Small intestine (tissue), 7 donors: Measurements from ENCODE around the gene UQCR10. TPM values are rescaled to one million over a fixed set of nuclear protein-coding genes. Genes with fewer than 3 reads are reported as not detected.

Experiments used
- DNase-seq, 2 donors: peaks; one replicate each; pipeline versions ENCODE4 v3.0.0 to v3.0.0-alpha.2; 2013
- FAIRE-seq: peaks from 2 replicates; lab custom pipeline; 2012; peaks lifted over from hg19 to GRCh38; lab: Jason Lieb, UNC
- H3K27ac ChIP-seq, 3 donors: one replicate each; pipeline ENCODE4 v1.5.1; 2013; ENCODE audit warnings: low read length in 2 of 3, mild to moderate bottlenecking in 2 of 3, control low read depth in 1 of 3, inconsistent platforms in 1 of 3, low read depth in 1 of 3, moderate library complexity in 1 of 3
- H3K27me3 ChIP-seq, 3 donors: one replicate each; pipeline ENCODE4 v1.6.1; 2013; ENCODE audit warnings: low read length in 3 of 3, inconsistent platforms in 1 of 3; ENCODE audit not compliant: control insufficient read depth in 3 of 3, insufficient read depth in 3 of 3
- H3K36me3 ChIP-seq, 3 donors: one replicate each; pipeline ENCODE4 v1.6.1; 2013; ENCODE audit warnings: low read length in 3 of 3, inconsistent platforms in 1 of 3, low read depth in 1 of 3, mild to moderate bottlenecking in 1 of 3, moderate library complexity in 1 of 3; ENCODE audit not compliant: control insufficient read depth in 3 of 3, insufficient read depth in 2 of 3
- H3K4me1 ChIP-seq, 3 donors: one replicate each; pipeline ENCODE4 v1.6.1; 2013; ENCODE audit warnings: low read length in 2 of 3, inconsistent platforms in 1 of 3, low read depth in 1 of 3, mild to moderate bottlenecking in 1 of 3, moderate library complexity in 1 of 3; ENCODE audit not compliant: control insufficient read depth in 3 of 3, insufficient read depth in 2 of 3
- H3K4me3 ChIP-seq, 3 donors: one replicate each; pipeline ENCODE4 v1.5.1; 2013; ENCODE audit warnings: low read length in 3 of 3, control low read depth in 1 of 3, inconsistent platforms in 1 of 3, low read depth in 1 of 3, mild to moderate bottlenecking in 1 of 3, moderate library complexity in 1 of 3
- H3K9me3 ChIP-seq, 2 donors: one replicate each; pipeline ENCODE4 v1.6.1; 2013; ENCODE audit warnings: low read depth in 1 of 2, low read length in 1 of 2; ENCODE audit not compliant: control insufficient read depth in 2 of 2, insufficient read depth in 1 of 2
- WGBS, 3 donors: extraction: QIAGEN DNeasy Blood & Tissue Kit; methylation state at CpG; one replicate each; pipeline ENCODE4 v1.1.7; 2013; 5-methylcytosine and 5-hydroxymethylcytosine counted together
- polyA plus RNA-seq, 4 donors: library from polyadenylated mRNA; stranded (reverse) in 3 of 4; unstranded in 1 of 4; fragments of 200-250 nt in 3 of 4; fragments of 120-200 nt in 1 of 4; gene quantifications; one replicate each; pipeline versions ENCODE4 v1.2.1 to v1.2.3, GENCODE V29; 2013
- donor health status: healthy with polysubstance abuse.
- donor health status: control.
- donor health status: control.
- donor health status: Bipolar disorder and iron deficiency.
- donor health status: healthy.

Gene UQCR10
- polyA plus RNA-seq, 4 donors, result 111 to 564 (median 343) TPM

DNA sequence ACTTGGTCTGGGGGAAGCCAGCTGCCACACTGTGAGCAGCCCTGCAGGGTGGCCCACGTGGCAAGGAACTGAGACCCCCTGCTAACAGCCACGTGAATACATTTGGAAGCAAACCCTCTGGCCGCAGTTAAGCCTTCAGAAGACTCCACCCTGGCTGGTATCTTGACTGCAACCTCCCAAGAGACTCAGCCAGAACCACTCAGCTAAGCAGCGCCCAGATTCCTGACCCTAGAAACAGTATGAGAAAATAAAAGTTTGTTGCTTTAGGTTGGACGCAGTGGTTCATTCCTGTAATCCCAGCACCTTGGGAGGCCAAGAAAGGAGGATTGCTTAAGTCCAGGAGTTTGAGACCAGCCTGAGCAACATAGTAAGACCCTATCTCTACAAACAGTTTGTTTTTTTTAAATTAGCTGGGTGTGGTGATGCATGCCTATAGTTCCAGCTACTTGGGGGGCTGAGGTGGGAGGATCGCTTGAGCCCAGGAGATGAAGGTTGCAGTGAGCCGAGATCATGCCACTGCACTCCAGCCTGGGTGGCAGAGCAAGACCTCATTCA, 9.0 kb upstream of the UQCR10 start:
- WGBS, 3 donors, result 82 to 93% (median 92%) methylated on average over 7 of the region's 7 CpGs
- no peak overlapping the region for H3K27ac ChIP-seq
- H3K4me1 ChIP-seq, result no peaks in the 10 kb centered on the region
- no peak overlapping the region for H3K4me3 ChIP-seq
- no peak for DNase-seq
- no peaks in the 10 kb centered on the region for H3K9me3 ChIP-seq
- FAIRE-seq, result no peak
- H3K27me3 ChIP-seq, result no peaks in the 10 kb centered on the region
- peaks cover 0 to 22% (median 0%) of the 10 kb centered on the region in 3 donors for H3K36me3 ChIP-seq

DNA sequence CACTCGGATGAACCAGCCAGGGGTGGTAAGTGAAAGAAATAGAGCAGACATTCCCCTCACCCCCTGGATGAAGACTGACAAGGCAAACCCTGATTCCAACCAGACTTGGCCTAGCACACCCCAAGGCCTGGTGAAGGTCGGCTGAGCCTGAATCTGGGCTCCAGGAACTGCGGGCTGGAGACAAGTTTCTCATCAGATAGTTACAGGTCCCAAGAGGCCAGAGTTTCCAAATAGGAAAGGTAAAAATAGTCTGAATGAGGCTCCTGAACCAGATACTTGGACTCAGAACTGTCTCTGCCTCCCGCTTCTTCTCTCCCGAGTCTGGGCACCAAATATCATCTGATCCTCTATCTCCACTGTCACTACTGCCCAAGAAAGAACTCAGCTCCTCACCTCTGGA, 8.2 kb upstream of the UQCR10 start:
- no peaks in the 10 kb centered on the region for H3K9me3 ChIP-seq
- 81 to 84% (median 81%) methylated on average over 4 to 5 of the region's 5 CpGs for WGBS, 3 donors
- H3K36me3 ChIP-seq, result peaks cover 0 to 17% (median 0%) of the 10 kb centered on the region in 3 donors
- no peaks in the 10 kb centered on the region for H3K27me3 ChIP-seq
- no peak overlapping the region for H3K4me3 ChIP-seq
- no peak for FAIRE-seq
- no peaks in the 10 kb centered on the region for H3K4me1 ChIP-seq
- DNase-seq, result no peak
- no peak overlapping the region for H3K27ac ChIP-seq

DNA sequence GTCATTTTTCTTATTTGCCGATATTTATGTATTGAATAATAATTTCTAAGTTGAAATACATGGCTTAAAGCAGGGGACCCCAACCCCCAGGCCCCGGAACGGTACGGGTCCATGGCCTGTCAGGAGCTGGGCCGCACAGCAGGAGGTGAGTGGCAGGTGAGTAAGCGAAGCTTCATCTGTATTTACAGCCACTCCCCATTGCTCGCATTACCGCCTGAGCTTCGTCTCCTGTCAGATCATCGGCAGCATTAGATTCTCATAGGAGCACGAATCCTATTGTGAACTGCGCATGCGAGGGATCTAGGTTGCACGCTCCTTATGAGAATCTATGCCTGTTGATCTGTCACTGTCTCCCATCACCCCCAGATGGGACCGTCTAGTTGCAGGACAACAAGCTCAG, 4.9 kb upstream of the UQCR10 start:
- H3K36me3 ChIP-seq, result peaks cover 0 to 9% (median 0%) of the 10 kb centered on the region in 3 donors
- 80 to 92% (median 90%) methylated on average over 15 of the region's 15 CpGs for WGBS, 3 donors
- H3K27ac ChIP-seq, result no peak overlapping the region
- H3K27me3 ChIP-seq, result no peaks in the 10 kb centered on the region
- no peak overlapping the region for H3K4me3 ChIP-seq
- peaks cover 0 to 6% (median 5%) of the 10 kb centered on the region in 3 donors for H3K4me1 ChIP-seq
- no peak for FAIRE-seq
- H3K9me3 ChIP-seq, result no peaks in the 10 kb centered on the region
- DNase-seq, result no peak

DNA sequence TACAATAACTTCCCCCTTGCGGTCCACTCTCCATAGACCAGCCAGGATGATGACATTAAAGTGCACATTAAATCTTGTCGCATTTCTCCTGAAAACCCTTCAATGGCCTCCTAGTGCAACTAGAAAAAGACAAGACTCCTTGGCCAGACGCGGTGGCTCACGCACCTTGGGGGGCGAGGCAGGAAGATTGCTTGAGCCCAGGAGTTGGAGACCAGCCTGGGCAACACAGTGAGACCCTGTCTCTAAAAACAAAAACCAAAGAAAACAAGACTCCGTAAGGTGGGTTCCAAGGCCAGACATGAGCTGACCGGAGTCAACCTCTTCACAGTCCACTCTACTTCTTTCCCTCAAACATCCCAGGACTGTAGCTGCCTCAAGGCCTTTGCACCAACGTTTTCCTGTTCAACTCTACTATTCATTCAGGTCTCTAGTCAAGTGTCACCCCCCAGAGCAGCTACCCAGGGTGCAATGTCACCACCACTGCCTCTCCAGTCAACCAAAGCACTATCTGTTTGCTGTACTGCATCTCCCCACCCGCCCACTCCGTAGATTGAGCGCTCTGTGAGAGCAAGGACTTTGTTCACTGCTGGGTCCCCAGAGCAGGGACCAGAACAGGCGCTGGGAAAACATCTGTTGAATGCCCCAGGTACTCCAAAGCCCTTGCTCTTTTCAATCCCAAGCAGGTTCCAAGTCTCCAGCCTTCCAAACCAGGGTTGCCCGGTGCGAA, 1.1 kb upstream of the UQCR10 start:
- Histone ChIP-seq H3K4me1 (peaks cover 0 to 12% (median 5%) of the 10 kb centered on the region in 3 donors), H3K27me3 (no peaks in the 10 kb centered on the region), H3K4me3 (peak overlapping the region; percentile 56 to 86 (median 66)), H3K36me3 (peaks cover 3 to 19% (median 11%) of the 10 kb centered on the region in 3 donors), H3K9me3 (no peaks in the 10 kb centered on the region), H3K27ac (peak overlapping the region; percentile 89 to 91 (median 90))
- WGBS, 3 donors, result 52 to 55% (median 52%) methylated on average over 15 of the region's 15 CpGs
- FAIRE-seq, result no peak
- DNase-seq, result peak in 1 of 2 donors; percentile 74

DNA sequence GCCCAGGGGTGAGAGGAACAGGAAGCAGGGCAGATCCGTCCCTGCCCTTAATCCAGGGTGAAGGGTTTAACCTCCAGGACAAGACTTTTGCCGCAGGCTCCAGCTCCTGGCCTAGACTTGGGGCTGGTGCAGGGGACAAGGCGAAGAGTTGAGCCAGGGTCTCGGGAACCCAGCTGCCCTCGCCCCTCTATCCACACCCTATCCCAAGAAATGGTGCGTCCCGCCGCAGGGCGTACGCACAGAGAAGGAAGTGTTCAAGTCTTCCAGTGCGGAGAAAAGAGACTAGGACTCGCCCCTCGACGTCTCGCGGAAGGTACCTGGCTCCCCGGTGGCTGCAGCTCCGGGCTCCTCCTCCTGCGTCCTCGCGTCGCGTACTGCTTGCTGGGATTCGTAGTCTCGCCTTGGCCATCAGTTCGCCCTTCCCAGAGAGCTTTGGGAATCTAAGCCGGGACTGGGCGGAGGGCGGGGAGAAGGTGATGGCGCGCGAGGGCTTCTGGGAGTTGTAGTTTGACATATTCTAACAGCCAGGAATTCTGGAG, 468 bp upstream of the UQCR10 start, which contains the start of gene ZMAT5:
Gene ZMAT5, minus strand, starts transcription at position 376 of the 539 bp plus-strand sequence. CDS start 18,463 bp downstream, outside the sequence.
- H3K4me1 ChIP-seq, result peaks cover 0 to 12% (median 5%) of the 10 kb centered on the region in 3 donors
- H3K27me3 ChIP-seq, result no peaks in the 10 kb centered on the region
- H3K9me3 ChIP-seq, result no peaks in the 10 kb centered on the region
- H3K36me3 ChIP-seq, result peaks cover 3 to 24% (median 11%) of the 10 kb centered on the region in 3 donors
- FAIRE-seq (peak; percentile 23), DNase-seq (peak; percentile 97 to 99)
- peak within 1 kb of the TSS; percentile 56 to 86 (median 69) for H3K4me3 ChIP-seq
- 0 to 1% (median 0%) methylated on average over 32 of the region's 32 CpGs for WGBS, 3 donors
- H3K27ac ChIP-seq, result peak within 1 kb of the TSS; percentile 89 to 91 (median 90)

DNA sequence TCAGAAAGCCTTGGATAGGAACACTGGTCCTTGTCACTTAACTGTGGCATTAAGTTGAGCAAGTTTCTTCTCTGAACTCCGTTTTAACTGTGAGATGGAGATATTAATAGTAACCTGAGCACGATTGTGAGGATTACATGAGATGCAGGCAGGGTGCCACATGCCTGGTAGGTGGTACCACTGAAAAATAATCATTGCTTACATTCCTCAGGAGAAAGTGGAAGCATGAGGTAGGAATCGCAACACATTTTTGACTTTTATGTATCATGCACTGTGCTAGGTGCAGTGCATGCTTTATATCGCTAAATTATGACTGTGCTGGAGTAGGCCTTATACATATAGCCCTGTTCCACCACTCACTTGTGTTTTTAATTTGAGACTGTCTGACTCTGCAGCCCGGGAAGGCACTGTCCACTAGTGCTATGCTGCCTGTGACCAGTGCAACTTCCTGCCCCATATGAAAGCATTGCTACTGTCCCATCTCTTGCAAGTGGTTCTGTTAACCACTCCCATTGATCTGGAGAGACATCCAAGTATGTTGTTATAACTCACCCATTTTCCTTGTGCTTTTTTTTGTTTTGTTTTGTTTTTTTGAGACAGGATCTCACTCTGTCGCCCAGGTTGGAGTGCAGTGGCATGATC, 1.0 kb downstream of the UQCR10 start:
- Histone ChIP-seq H3K9me3 (no peaks in the 10 kb centered on the region), H3K36me3 (peaks cover 3 to 24% (median 11%) of the 10 kb centered on the region in 3 donors), H3K27me3 (no peaks in the 10 kb centered on the region), H3K4me3 (peak overlapping the region; percentile 56 to 86 (median 69)), H3K27ac (peak overlapping the region in 1 of 3 donors; percentile 81), H3K4me1 (peaks cover 0 to 12% (median 5%) of the 10 kb centered on the region in 3 donors)
- FAIRE-seq (no peak), DNase-seq (no peak)
- 15 to 36% (median 32%) methylated on average over 6 of the region's 6 CpGs for WGBS, 3 donors

DNA sequence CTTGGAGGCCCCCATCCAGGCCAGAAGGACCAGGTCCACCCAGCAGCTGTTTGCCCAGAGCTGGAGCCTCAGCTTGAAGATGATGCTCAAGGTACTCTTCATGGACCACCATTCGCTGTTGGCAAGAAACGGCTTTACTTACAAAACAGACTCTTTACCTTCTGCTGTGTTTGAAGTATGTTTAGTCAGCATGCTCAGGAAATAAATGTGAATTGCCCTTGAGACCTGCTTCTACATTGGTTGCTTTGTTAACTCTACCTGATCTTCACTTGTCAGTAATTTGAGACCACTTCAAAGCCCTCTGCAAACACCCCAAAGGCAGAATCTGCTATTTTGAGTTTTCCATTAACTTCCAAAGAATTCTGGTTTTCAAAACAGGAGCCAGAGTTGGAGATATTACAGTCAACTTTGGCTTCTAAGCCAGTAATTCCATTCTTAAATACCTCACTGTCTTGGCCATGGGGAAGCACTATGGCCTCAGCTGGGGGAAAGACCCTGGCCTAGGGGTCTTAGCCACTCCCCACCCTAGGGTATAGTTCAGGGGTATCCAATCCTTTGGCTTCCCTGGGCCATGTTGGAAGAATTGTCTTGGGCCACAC, 2.7 kb downstream of the UQCR10 start:
- Histone ChIP-seq H3K9me3 (no peaks in the 10 kb centered on the region), H3K27ac (no peak overlapping the region), H3K36me3 (peaks cover 3 to 24% (median 11%) of the 10 kb centered on the region in 3 donors), H3K4me3 (no peak overlapping the region), H3K27me3 (no peaks in the 10 kb centered on the region), H3K4me1 (peaks cover 0 to 12% (median 5%) of the 10 kb centered on the region in 3 donors)
- DNase-seq (no peak), FAIRE-seq (no peak)
- 82 to 92% (median 90%) methylated on average over 2 of the region's 2 CpGs for WGBS, 3 donors
